Measurements from ENCODE around the gene LRRC1. TPM values are rescaled to one million over a fixed set of nuclear protein-coding genes. Genes with fewer than 3 reads are reported as not detected.
A peak's percentile ranks its signal among the peaks of the same experiment; 100 is the strongest.

LRRC1 gene
- 6.6 TPM for polyA plus RNA-seq (2013, experiment 1 of 2)
- 6.9 TPM for polyA plus RNA-seq (2013, experiment 2 of 2)

DNA sequence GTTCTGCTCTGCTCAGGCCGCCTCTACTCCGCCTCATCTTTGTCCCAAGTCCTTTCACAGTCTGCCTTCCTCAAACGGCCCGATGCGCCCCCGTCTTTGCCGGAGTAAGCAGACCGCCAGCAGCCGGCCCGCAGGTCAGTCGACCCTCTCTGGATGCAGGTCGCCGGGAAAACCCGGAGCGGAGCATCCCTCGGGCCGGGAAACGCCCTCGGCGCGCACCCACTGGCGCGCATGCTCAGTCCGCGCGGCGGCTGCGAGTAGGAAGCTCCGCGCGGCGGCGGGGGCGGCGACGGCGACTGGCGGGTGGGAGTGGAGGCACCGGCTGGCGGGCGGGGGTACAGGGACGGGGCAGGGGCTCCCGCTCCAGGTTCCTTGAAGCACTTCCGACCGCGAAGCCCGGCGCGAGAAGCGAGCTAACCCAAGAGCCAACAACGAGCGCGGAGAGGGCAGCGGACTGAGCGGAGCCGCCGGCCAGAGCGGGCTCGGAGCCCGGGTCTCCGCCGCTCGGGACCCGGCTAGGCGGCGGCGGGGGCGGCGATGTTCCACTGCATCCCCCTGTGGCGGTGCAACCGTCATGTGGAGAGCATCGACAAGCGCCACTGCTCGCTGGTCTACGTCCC is at the start of gene LRRC1:
Gene LRRC1, plus strand, starts transcription at position 286 of the 620 bp plus-strand sequence. Its CDS starts 252 bp downstream, at position 538.
- no CpG with 5 or more reads among the region's 75 CpGs for WGBS (ENCODE audit: extremely low coverage, insufficient coverage, low lambda C conversion rate)
- peak within 1 kb of the TSS; percentile 11 for H3K27ac ChIP-seq (ENCODE audit: low read depth, low read length)
- DNase-seq, result peak; percentile 95

DNA sequence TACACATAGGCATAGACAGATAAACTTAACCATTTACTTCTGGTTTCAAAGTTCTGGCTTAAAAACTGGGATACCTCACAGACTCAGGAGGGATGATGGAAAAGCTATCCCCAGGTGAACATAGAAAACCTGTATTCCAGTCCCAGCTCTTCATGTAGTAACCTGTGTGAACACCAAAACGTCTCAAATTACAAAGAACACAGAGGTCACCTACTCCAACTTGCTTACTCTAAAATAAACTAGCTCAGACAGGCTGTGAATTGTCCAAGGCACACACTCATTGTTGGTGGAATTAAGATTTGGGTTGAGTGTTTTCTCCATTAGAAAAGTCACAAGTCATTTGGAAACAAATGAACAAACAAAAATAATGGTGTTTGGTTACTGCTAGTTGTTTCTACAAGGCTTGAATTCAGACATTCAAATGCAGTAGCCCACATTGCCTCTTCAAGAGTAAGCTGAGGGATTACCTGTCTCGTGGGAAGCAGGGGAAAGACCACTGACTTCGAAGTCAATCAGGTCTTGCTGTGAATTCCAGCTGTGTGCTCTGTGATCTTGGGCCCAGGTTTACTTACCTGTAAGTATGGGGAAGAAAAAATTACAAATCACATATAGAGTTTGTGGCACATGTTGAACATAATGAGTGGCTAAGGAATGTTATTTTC is 48.2 kb upstream of the LRRC1 start:
- Histone ChIP-seq H3K4ac (ENCODE audit: low read depth, low read length) (no peak overlapping the region), H2BK15ac (replicated peaks; ENCODE audit: low read depth) (no peak overlapping the region), H3K9ac (ENCODE audit: low read length) (no peak overlapping the region), H2BK5ac (ENCODE audit: low read length) (no peak overlapping the region), H3K27ac (ENCODE audit: low read depth, low read length) (no peak overlapping the region), H3K18ac (ENCODE audit: low read length) (no peak overlapping the region), H3K79me2 (ENCODE audit: control insufficient read depth, insufficient read depth, low read length) (no peaks in the 10 kb centered on the region), H3K4me1 (ENCODE audit: control insufficient read depth, low read depth, low read length) (no peaks in the 10 kb centered on the region), H3K4me2 (ENCODE audit: low read length) (no peak overlapping the region), H3K4me3 (ENCODE audit: low read length) (no peak overlapping the region), H2AK5ac (ENCODE audit: low read length) (no peak overlapping the region), H2BK120ac (ENCODE audit: low read depth, low read length) (no peak overlapping the region), H3K27me3 (ENCODE audit: insufficient read depth, low read length, poor library complexity) (no peaks in the 10 kb centered on the region), H3K56ac (ENCODE audit: low read length) (no peak overlapping the region), H4K8ac (ENCODE audit: low read depth, low read length) (no peak overlapping the region), H3K36me3 (ENCODE audit: control insufficient read depth, insufficient read depth, low read length) (no peaks in the 10 kb centered on the region), H3K23ac (ENCODE audit: low read length) (no peak overlapping the region), H3K79me1 (ENCODE audit: low read length) (no peaks in the 10 kb centered on the region), H4K5ac (ENCODE audit: low read length) (no peak overlapping the region)
- DNase-seq, result no peak
- no CpG with 5 or more reads among the region's 3 CpGs for WGBS (ENCODE audit: extremely low coverage, insufficient coverage, low lambda C conversion rate)

More for the DNA sequence above, at the start of gene LRRC1:
- H4K8ac ChIP-seq (ENCODE audit: low read depth, low read length), result no peak within 1 kb of the TSS
- no peak within 1 kb of the TSS for H2AK5ac ChIP-seq (ENCODE audit: low read length)
- H4K5ac ChIP-seq (ENCODE audit: low read length), result no peak within 1 kb of the TSS
- H3K79me1 ChIP-seq (ENCODE audit: low read length), result peaks cover 2% of the 10 kb centered on the region
- peaks cover 3% of the 10 kb centered on the region for H3K79me2 ChIP-seq (ENCODE audit: control insufficient read depth, insufficient read depth, low read length)
- H3K27me3 ChIP-seq (ENCODE audit: insufficient read depth, low read length, poor library complexity), result no peaks in the 10 kb centered on the region
- peak within 1 kb of the TSS; percentile 81 for H3K23ac ChIP-seq (ENCODE audit: low read length)
- no peaks in the 10 kb centered on the region for H3K36me3 ChIP-seq (ENCODE audit: control insufficient read depth, insufficient read depth, low read length)
- H3K4me2 ChIP-seq (ENCODE audit: low read length), result peak within 1 kb of the TSS; percentile 98
- H3K18ac ChIP-seq (ENCODE audit: low read length), result peak within 1 kb of the TSS; percentile 25
- peak within 1 kb of the TSS; percentile 90 for H3K56ac ChIP-seq (ENCODE audit: low read length)
- H3K4ac ChIP-seq (ENCODE audit: low read depth, low read length), result peak within 1 kb of the TSS; percentile 40
- no peak within 1 kb of the TSS for H2BK120ac ChIP-seq (ENCODE audit: low read depth, low read length)
- H2BK5ac ChIP-seq (ENCODE audit: low read length), result no peak within 1 kb of the TSS
- peak within 1 kb of the TSS; percentile 64 for H3K9ac ChIP-seq (ENCODE audit: low read length)
- peak within 1 kb of the TSS; percentile 86 for H3K4me3 ChIP-seq (ENCODE audit: low read length)
- H2BK15ac ChIP-seq (replicated peaks; ENCODE audit: low read depth), result no peak within 1 kb of the TSS
- H3K4me1 ChIP-seq (ENCODE audit: control insufficient read depth, low read depth, low read length), result peaks cover 2% of the 10 kb centered on the region

DNA sequence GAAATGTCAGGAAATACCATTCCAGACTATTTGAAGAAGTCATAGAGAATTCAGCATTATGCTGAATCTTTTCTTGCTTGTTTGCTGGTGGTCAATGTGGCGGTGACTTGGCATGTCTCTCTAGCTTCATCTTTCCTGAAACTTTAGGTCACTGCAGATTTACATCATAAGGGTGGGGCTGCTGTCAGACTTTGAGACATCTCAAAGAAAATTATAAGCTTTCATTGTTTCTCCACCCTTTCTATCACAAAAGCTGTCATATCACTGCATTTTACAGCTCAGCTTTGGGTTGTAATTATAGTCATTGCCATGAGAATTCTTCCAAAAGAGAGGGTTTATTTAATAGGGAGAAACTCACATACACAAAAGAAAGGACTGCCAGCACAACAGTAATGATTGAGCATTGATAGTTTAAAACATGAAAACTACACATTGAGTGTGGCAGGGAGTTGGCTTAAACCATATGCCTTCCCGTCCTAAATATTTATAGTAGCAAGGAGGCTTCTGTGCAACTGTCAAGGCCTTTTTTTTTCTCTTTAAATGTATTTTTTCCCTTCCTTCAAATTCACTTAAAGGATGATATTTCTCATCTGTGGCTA is 44.7 kb upstream of the LRRC1 start:
- H2BK120ac ChIP-seq (ENCODE audit: low read depth, low read length), result no peak overlapping the region
- H2AK5ac ChIP-seq (ENCODE audit: low read length), result no peak overlapping the region
- H3K79me1 ChIP-seq (ENCODE audit: low read length), result no peaks in the 10 kb centered on the region
- H4K5ac ChIP-seq (ENCODE audit: low read length), result no peak overlapping the region
- H3K4me2 ChIP-seq (ENCODE audit: low read length), result no peak overlapping the region
- H3K4ac ChIP-seq (ENCODE audit: low read depth, low read length), result no peak overlapping the region
- H3K23ac ChIP-seq (ENCODE audit: low read length), result no peak overlapping the region
- H2BK5ac ChIP-seq (ENCODE audit: low read length), result no peak overlapping the region
- H3K4me1 ChIP-seq (ENCODE audit: control insufficient read depth, low read depth, low read length), result no peaks in the 10 kb centered on the region
- H3K79me2 ChIP-seq (ENCODE audit: control insufficient read depth, insufficient read depth, low read length), result no peaks in the 10 kb centered on the region
- no peak overlapping the region for H3K56ac ChIP-seq (ENCODE audit: low read length)
- H3K18ac ChIP-seq (ENCODE audit: low read length), result no peak overlapping the region
- no peaks in the 10 kb centered on the region for H3K27me3 ChIP-seq (ENCODE audit: insufficient read depth, low read length, poor library complexity)
- no peaks in the 10 kb centered on the region for H3K36me3 ChIP-seq (ENCODE audit: control insufficient read depth, insufficient read depth, low read length)
- WGBS (ENCODE audit: extremely low coverage, insufficient coverage, low lambda C conversion rate), result no CpG with 5 or more reads among the region's 2 CpGs
- no peak for DNase-seq
- no peak overlapping the region for H3K4me3 ChIP-seq (ENCODE audit: low read length)
- H4K8ac ChIP-seq (ENCODE audit: low read depth, low read length), result no peak overlapping the region
- no peak overlapping the region for H3K27ac ChIP-seq (ENCODE audit: low read depth, low read length)
- H3K9ac ChIP-seq (ENCODE audit: low read length), result no peak overlapping the region
- no peak overlapping the region for H2BK15ac ChIP-seq (replicated peaks; ENCODE audit: low read depth)

DNA sequence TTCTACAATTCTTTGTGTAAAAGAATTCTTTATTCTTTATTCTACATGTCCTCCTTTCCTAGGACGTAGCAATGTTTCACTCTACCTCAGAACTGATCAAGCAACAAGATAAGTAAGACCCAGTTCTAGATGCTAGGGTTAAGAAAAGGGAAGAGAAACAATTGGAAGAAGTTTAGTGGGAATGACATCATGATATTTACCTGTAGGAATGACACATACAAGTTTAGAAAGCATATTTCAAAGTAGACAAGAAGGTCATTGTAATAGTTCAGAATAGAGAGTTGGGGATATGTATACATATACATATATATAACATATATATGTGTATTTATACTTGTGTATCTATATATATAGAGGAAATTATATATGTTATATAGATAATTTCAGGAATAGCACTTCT is 43.4 kb upstream of the LRRC1 start:
- no peak overlapping the region for H2BK15ac ChIP-seq (replicated peaks; ENCODE audit: low read depth)

DNA sequence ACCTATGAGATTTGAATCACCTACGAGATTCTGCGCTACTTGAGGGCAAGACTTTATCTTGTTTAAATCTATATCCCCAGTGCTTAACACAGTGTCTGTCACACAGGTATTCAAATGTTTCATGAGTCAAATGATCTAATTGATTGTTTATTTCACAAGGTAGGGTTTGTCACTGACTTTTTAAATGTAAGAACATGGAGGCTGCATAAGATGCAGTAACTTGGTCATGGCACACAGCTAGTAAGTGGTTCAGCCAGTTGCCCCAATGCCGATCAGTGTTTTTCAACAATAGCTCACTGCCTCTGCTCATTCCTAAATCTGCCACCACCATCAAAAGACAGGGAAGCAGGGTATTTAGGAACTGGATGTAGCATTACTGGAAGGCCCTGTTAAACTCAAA is 42.4 kb upstream of the LRRC1 start:
- no CpG with 5 or more reads among the region's 3 CpGs for WGBS (ENCODE audit: extremely low coverage, insufficient coverage, low lambda C conversion rate)
- no peak overlapping the region for H3K4ac ChIP-seq (ENCODE audit: low read depth, low read length)

More for the DNA sequence above, 43.4 kb upstream of the LRRC1 start:
- Histone ChIP-seq H3K4me1 (ENCODE audit: control insufficient read depth, low read depth, low read length) (no peaks in the 10 kb centered on the region), H3K23ac (ENCODE audit: low read length) (no peak overlapping the region), H3K79me1 (ENCODE audit: low read length) (no peaks in the 10 kb centered on the region), H3K56ac (ENCODE audit: low read length) (no peak overlapping the region), H3K79me2 (ENCODE audit: control insufficient read depth, insufficient read depth, low read length) (no peaks in the 10 kb centered on the region), H2AK5ac (ENCODE audit: low read length) (no peak overlapping the region), H3K27ac (ENCODE audit: low read depth, low read length) (no peak overlapping the region), H3K27me3 (ENCODE audit: insufficient read depth, low read length, poor library complexity) (no peaks in the 10 kb centered on the region), H2BK120ac (ENCODE audit: low read depth, low read length) (no peak overlapping the region), H3K4ac (ENCODE audit: low read depth, low read length) (no peak overlapping the region), H4K8ac (ENCODE audit: low read depth, low read length) (no peak overlapping the region), H3K4me3 (ENCODE audit: low read length) (no peak overlapping the region), H3K36me3 (ENCODE audit: control insufficient read depth, insufficient read depth, low read length) (no peaks in the 10 kb centered on the region), H3K18ac (ENCODE audit: low read length) (no peak overlapping the region), H3K9ac (ENCODE audit: low read length) (no peak overlapping the region), H2BK5ac (ENCODE audit: low read length) (no peak overlapping the region), H4K5ac (ENCODE audit: low read length) (no peak overlapping the region), H3K4me2 (ENCODE audit: low read length) (no peak overlapping the region)
- WGBS (ENCODE audit: extremely low coverage, insufficient coverage, low lambda C conversion rate), result no CpG with 5 or more reads among the region's 1 CpG
- DNase-seq, result no peak

More for the DNA sequence above, 42.4 kb upstream of the LRRC1 start:
- H3K36me3 ChIP-seq (ENCODE audit: control insufficient read depth, insufficient read depth, low read length), result no peaks in the 10 kb centered on the region
- H3K56ac ChIP-seq (ENCODE audit: low read length), result no peak overlapping the region
- no peak for DNase-seq
- no peak overlapping the region for H4K8ac ChIP-seq (ENCODE audit: low read depth, low read length)
- no peak overlapping the region for H3K23ac ChIP-seq (ENCODE audit: low read length)
- H3K4me2 ChIP-seq (ENCODE audit: low read length), result no peak overlapping the region
- H3K9ac ChIP-seq (ENCODE audit: low read length), result no peak overlapping the region
- no peaks in the 10 kb centered on the region for H3K27me3 ChIP-seq (ENCODE audit: insufficient read depth, low read length, poor library complexity)
- no peak overlapping the region for H3K27ac ChIP-seq (ENCODE audit: low read depth, low read length)
- no peak overlapping the region for H3K4me3 ChIP-seq (ENCODE audit: low read length)
- H3K18ac ChIP-seq (ENCODE audit: low read length), result no peak overlapping the region
- no peak overlapping the region for H2BK5ac ChIP-seq (ENCODE audit: low read length)
- H2BK15ac ChIP-seq (replicated peaks; ENCODE audit: low read depth), result no peak overlapping the region
- no peak overlapping the region for H2AK5ac ChIP-seq (ENCODE audit: low read length)
- no peak overlapping the region for H4K5ac ChIP-seq (ENCODE audit: low read length)
- H3K4me1 ChIP-seq (ENCODE audit: control insufficient read depth, low read depth, low read length), result no peaks in the 10 kb centered on the region
- H3K79me2 ChIP-seq (ENCODE audit: control insufficient read depth, insufficient read depth, low read length), result no peaks in the 10 kb centered on the region
- no peaks in the 10 kb centered on the region for H3K79me1 ChIP-seq (ENCODE audit: low read length)
- H2BK120ac ChIP-seq (ENCODE audit: low read depth, low read length), result no peak overlapping the region

Measured in mesendoderm (in vitro differentiated cells).